Epidermal melanocyte (primary cell): ENCODE measurements around the gene TSSK3.
A peak's percentile ranks its signal among the peaks of the same experiment; 100 is the strongest.

Source experiments
- DNase-seq: peaks from one replicate; pipeline ENCODE4 v3.0.0; 2011; ENCODE audit warnings: low spot score; ENCODE audit not compliant: insufficient read length

TSSK3 gene

GRCh38 chr1:32362474-32363313, at the start of gene TSSK3, which contains the start of gene FAM229A:
TSS of gene TSSK3 (plus strand) at chr1:32362539. CDS start at chr1:32362702, 163 bp downstream.
TSS of gene FAM229A (minus strand) at chr1:32362485. CDS start at chr1:32362091, 394 bp downstream.
- peak; percentile 9 for DNase-seq

- no peak for DNase-seq
Observed at GRCh38 chr1:32316903-32317277, 45.4 kb upstream of the TSSK3 start.

GRCh38 chr1:32318127-32318869, 44.0 kb upstream of the TSSK3 start:
- DNase-seq: no peak

GRCh38 chr1:32321712-32322291, 40.5 kb upstream of the TSSK3 start:
- no peak for DNase-seq

- DNase-seq: no peak
Observed at GRCh38 chr1:32327204-32327603, 35.1 kb upstream of the TSSK3 start.

- no peak for DNase-seq
Observed at GRCh38 chr1:32329931-32330466, 32.3 kb upstream of the TSSK3 start.

- DNase-seq: no peak
Observed at GRCh38 chr1:32330558-32331151, 31.7 kb upstream of the TSSK3 start.

GRCh38 chr1:32331549-32331948, 30.8 kb upstream of the TSSK3 start:
- no peak for DNase-seq

GRCh38 chr1:32332290-32333079, 29.9 kb upstream of the TSSK3 start:
- DNase-seq: no peak

- DNase-seq: no peak
Observed at GRCh38 chr1:32333251-32333963, 28.9 kb upstream of the TSSK3 start.

- no peak for DNase-seq
Observed at GRCh38 chr1:32334274-32334861, 28.0 kb upstream of the TSSK3 start.

- DNase-seq: no peak
Observed at GRCh38 chr1:32334864-32335534, 27.3 kb upstream of the TSSK3 start.

- no peak for DNase-seq
Observed at GRCh38 chr1:32335535-32335789, 26.9 kb upstream of the TSSK3 start.

GRCh38 chr1:32335790-32336590, 26.3 kb upstream of the TSSK3 start, which contains the start of gene MARCKSL1:
TSS of gene MARCKSL1 (minus strand) at chr1:32336233. CDS start at chr1:32336033, 200 bp downstream.
- no peak for DNase-seq

GRCh38 chr1:32336591-32336932, 25.8 kb upstream of the TSSK3 start:
- DNase-seq: no peak

GRCh38 chr1:32336963-32337675, 25.2 kb upstream of the TSSK3 start:
- no peak for DNase-seq

GRCh38 chr1:32337855-32338636, 24.3 kb upstream of the TSSK3 start:
- peak; percentile 59 for DNase-seq
